ENCODE data around the gene AANAT.

The AANAT gene

GRCh38 chr17:76446449-76447231, 20.8 kb upstream of the AANAT start:
- DNase-seq (ENCODE audit: low read depth): peak; percentile 58
- no peak overlapping the region for H3K4me3 ChIP-seq (ENCODE audit: control insufficient read depth, low read depth, low read length)

GRCh38 chr17:76447931-76448652, 19.3 kb upstream of the AANAT start:
- TF ChIP-seq CTCF (IDR thresholded peaks at IDR 0.05; ENCODE audit: control insufficient read depth, insufficient read depth, low read depth, low read length, missing control alignments): no peak
- DNase-seq (ENCODE audit: low read depth): no peak
- H3K4me3 ChIP-seq (ENCODE audit: control insufficient read depth, low read depth, low read length): no peak overlapping the region

More at GRCh38 chr17:76446449-76447231, 20.8 kb upstream of the AANAT start:
- no peak for TF ChIP-seq CTCF (IDR thresholded peaks at IDR 0.05; ENCODE audit: control insufficient read depth, insufficient read depth, low read depth, low read length, missing control alignments)

GRCh38 chr17:76449126-76449525, 18.3 kb upstream of the AANAT start:
- H3K4me3 ChIP-seq (ENCODE audit: control insufficient read depth, low read depth, low read length): no peak overlapping the region
- no peak for DNase-seq (ENCODE audit: low read depth)
- no peak for TF ChIP-seq CTCF (IDR thresholded peaks at IDR 0.05; ENCODE audit: control insufficient read depth, insufficient read depth, low read depth, low read length, missing control alignments)

- no peak for TF ChIP-seq CTCF (IDR thresholded peaks at IDR 0.05; ENCODE audit: control insufficient read depth, insufficient read depth, low read depth, low read length, missing control alignments)
- peak overlapping the region; percentile 82 for H3K4me3 ChIP-seq (ENCODE audit: control insufficient read depth, low read depth, low read length)
- DNase-seq (ENCODE audit: low read depth): no peak
Measured at GRCh38 chr17:76451506-76451905, 15.9 kb upstream of the AANAT start.

GRCh38 chr17:76452127-76452659, 15.2 kb upstream of the AANAT start:
- H3K4me3 ChIP-seq (ENCODE audit: control insufficient read depth, low read depth, low read length): peak overlapping the region; percentile 82
- TF ChIP-seq CTCF (IDR thresholded peaks at IDR 0.05; ENCODE audit: control insufficient read depth, insufficient read depth, low read depth, low read length, missing control alignments): no peak
- no peak for DNase-seq (ENCODE audit: low read depth)

- peak; percentile 43 for TF ChIP-seq CTCF (IDR thresholded peaks at IDR 0.05; ENCODE audit: control insufficient read depth, insufficient read depth, low read depth, low read length, missing control alignments)
Measured at GRCh38 chr17:76452660-76453430, 14.6 kb upstream of the AANAT start, which contains the start of gene UBE2O. Gene UBE2O (minus strand): TSS chr17:76453152. CDS start chr17:76453141, 11 bp downstream.

More at GRCh38 chr17:76452660-76453430, 14.6 kb upstream of the AANAT start, which contains the start of gene UBE2O:
- no peak for DNase-seq (ENCODE audit: low read depth)
- H3K4me3 ChIP-seq (ENCODE audit: control insufficient read depth, low read depth, low read length): peak within 1 kb of the TSS; percentile 82
